ENCODE measurements around the gene REEP5. TPM values are rescaled to one million over a fixed set of nuclear protein-coding genes. Genes with fewer than 3 reads are reported as not detected.

REEP5 gene
- total and polyA plus RNA-seq, 2 of the 13 experiments (the other 11 are each of a cell fraction or from before 2014, with no cell fraction given) = 49.4 to 239 TPM

DNA sequence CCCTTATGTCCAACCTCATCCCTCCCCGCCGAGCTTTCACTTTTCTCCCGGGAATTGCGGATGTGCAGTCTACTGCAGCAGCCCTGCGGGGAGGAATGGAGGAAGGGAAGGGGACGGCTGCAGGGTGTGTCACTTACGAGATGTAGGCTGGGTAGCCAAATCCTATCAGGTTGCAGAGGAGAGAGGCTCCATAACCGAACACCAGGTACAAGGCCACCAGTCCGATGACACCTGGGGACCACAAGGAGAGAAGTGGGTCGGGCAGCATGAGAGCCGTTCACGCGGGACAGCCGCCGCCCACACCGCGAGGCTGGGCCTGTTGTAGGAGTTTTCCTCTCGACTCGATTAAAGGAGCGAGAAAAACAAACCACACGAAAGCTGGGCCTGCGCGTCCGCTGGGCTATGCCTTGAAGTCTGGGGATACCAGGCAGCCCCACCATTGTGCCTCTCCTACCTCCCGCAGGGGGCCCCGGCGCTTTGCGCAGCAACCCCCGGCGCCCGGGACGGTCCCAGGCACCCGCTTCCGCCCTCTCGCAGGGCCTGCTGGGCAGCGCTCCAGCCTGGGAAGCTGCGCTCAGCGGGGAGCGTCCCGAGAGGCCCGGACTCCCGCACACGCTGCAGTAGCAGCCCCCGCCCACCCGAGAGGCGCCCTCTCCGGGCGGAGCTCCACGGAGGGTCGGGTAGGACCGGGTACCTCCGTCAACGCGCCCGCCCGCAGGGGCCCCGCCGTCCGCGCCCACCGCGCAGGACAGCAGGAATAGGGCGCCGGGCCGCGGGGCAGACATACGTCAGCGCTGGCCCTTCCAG is 798 bp downstream of the REEP5 start:
- intact Hi-C loops (cut with micrococcal nuclease; ENCODE audit: unreplicated experiment) = loop anchor here (5.0 kb wide), 2 partner anchors 56 to 1829 kb away; partner anchors contain the start of genes DCP2 and WDR36
- ATAC-seq = peak; percentile 89
- no peak for FAIRE-seq
- Histone ChIP-seq H4K20me1 (ENCODE audit: insufficient read depth, low read length) (peaks cover 2% of the 10 kb centered on the region; the same call in 1 of the 2 replicates), H3K4me3 (replicated peaks in 1 of 3; ENCODE audit: insufficient read depth in 1 of 3, low read depth in 2 of 3, low read length in 3 of 3) (peak overlapping the region; percentile 91 to 99 (median 98)), H3K79me2 (ENCODE audit: insufficient read depth, low read length) (peaks cover 27% of the 10 kb centered on the region), H2AFZ (ENCODE audit: low read length) (no peak overlapping the region), H3K27ac (ENCODE audit: extremely low read length, insufficient read depth, low read length) (peak overlapping the region; percentile 91), H3K9ac (ENCODE audit: insufficient read depth, low read depth, low read length) (peak overlapping the region; percentile 94), H3K9me3 (ENCODE audit: low read length) (no peaks in the 10 kb centered on the region), H3K27me3 (ENCODE audit: control insufficient read depth in 1 of 2, insufficient read depth in 2 of 2, low read length in 2 of 2) (no peaks in the 10 kb centered on the region), H3K4me1 (ENCODE audit: insufficient read depth, low read length) (peaks cover 54% of the 10 kb centered on the region), H3K4me2 (ENCODE audit: low read depth, low read length) (peak overlapping the region; percentile 83), H3K36me3 (replicated peaks in 1 of 2; ENCODE audit: control insufficient read depth in 1 of 2, insufficient read depth in 2 of 2, low read length in 2 of 2) (peaks cover 3 to 12% of the 10 kb centered on the region in 2 experiments; a peak in 3 of 5 replicates)
- DNase-seq (ENCODE audit: low spot score) = peak; percentile 51
- CTCF ChIA-PET (ENCODE audit: low intra/inter-chr PET ratio, low total read pairs) = interaction anchor here (1.0 kb wide), 1 partner anchor 164 kb away, joined by 3 read pairs; no protein-coding TSS in a partner anchor
- POLR2A ChIA-PET = interaction anchor here (1.0 to 4.0 kb wide), 8 partner anchors 9 to 60 kb away, joined by 3 to 30 read pairs (median 12); partner anchors contain the start of genes DCP2 and SRP19
- in situ Hi-C loops (cut with HindIII; ENCODE audit: extremely low pct_ligation_motif_present, low pct_unique_long_range_greater_than_20kb) = no loop called here
- WGBS (ENCODE audit: low lambda C conversion rate) = 0% methylated on average over 13 of the region's 68 CpGs
- no TSS peak for BruUV-seq (replicated peaks)
- no peak; the same call in 1 of the 2 replicates for TF ChIP-seq ZNF263 (CRISPR knock-in tag; IDR thresholded peaks at IDR 0.05)
- no peak for TF ChIP-seq ZNF784 (CRISPR knock-in tag; IDR thresholded peaks at IDR 0.05; ENCODE audit: borderline replicate concordance)
- TF ChIP-seq U2AF1 (optimal IDR thresholded peaks at IDR 0.05; ENCODE audit: low read depth, low read length) = no peak
- TF ChIP-seq STAG1 (CRISPR knock-in tag; IDR thresholded peaks at IDR 0.05) = no peak
- TF ChIP-seq TAF15 (IDR thresholded peaks at IDR 0.05; ENCODE audit: low read depth, low read length, poor library complexity, severe bottlenecking) = no peak
- TF ChIP-seq ZNF713 (CRISPR knock-in tag; IDR thresholded peaks at IDR 0.05) = no peak
- no peak for TF ChIP-seq RFX5 (IDR thresholded peaks at IDR 0.05; ENCODE audit: low read depth, low read length)
- TF ChIP-seq JDP2 (CRISPR knock-in tag; IDR thresholded peaks at IDR 0.05; ENCODE audit: borderline replicate concordance) = no peak
- TF ChIP-seq RORA (CRISPR knock-in tag; IDR thresholded peaks at IDR 0.05) = no peak
- TF ChIP-seq WIZ (CRISPR knock-in tag; IDR thresholded peaks at IDR 0.05) = no peak
- no peak for TF ChIP-seq PLSCR1 (CRISPR knock-in tag; IDR thresholded peaks at IDR 0.05; ENCODE audit: borderline replicate concordance)
- TF ChIP-seq ZFYVE20 (CRISPR knock-in tag; IDR thresholded peaks at IDR 0.05; ENCODE audit: borderline replicate concordance, low read depth) = no peak
- no peak for TF ChIP-seq AKAP8 (CRISPR knock-in tag; IDR thresholded peaks at IDR 0.05)
- no peak for TF ChIP-seq PLRG1 (conservative IDR thresholded peaks at IDR 0.05)
- TF ChIP-seq IRF1 (CRISPR knock-in tag; IDR thresholded peaks at IDR 0.05; ENCODE audit: low read depth) = no peak
- TF ChIP-seq NFYC (CRISPR knock-in tag; IDR thresholded peaks at IDR 0.05) = no peak
- no peak for TF ChIP-seq NFIC (IDR thresholded peaks at IDR 0.05; ENCODE audit: low read length)
- no peak; the same call in 1 of the 2 replicates for TF ChIP-seq ZNF703 (CRISPR knock-in tag; IDR thresholded peaks at IDR 0.05; ENCODE audit: borderline replicate concordance)
- TF ChIP-seq ZNF432 (CRISPR knock-in tag; IDR thresholded peaks at IDR 0.05; ENCODE audit: borderline replicate concordance) = no peak
- no peak for TF ChIP-seq ZNF484 (CRISPR knock-in tag; IDR thresholded peaks at IDR 0.05; ENCODE audit: borderline replicate concordance, low read depth)
- TF ChIP-seq, protein P1, sequence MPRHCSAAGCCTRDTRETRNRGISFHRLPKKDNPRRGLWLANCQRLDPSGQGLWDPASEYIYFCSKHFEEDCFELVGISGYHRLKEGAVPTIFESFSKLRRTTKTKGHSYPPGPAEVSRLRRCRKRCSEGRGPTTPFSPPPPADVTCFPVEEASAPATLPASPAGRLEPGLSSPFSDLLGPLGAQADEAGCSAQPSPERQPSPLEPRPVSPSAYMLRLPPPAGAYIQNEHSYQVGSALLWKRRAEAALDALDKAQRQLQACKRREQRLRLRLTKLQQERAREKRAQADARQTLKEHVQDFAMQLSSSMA (CRISPR knock-in tag; IDR thresholded peaks at IDR 0.05) = no peak; the same call in 1 of the 2 replicates
